GM20000 (cell line): Measurements from ENCODE around the gene RDH12.

Experiments
- DNase-seq: peaks from one replicate; pipeline ENCODE4 v3.0.0; 2012; ENCODE audit warnings: low spot score
- CTCF ChIP-seq: IDR thresholded peaks from 2 replicates; pipeline ENCODE4 v1.5.1; 2012; ENCODE audit warnings: mild to moderate bottlenecking, control low read depth; ENCODE audit errors: extremely low read depth, missing control alignments

RDH12 gene

GRCh38 chr14:67674139-67674479 is 27.6 kb upstream of the RDH12 start:
- DNase-seq = peak; percentile 67
- no peak for TF ChIP-seq CTCF

- peak; percentile 90 for DNase-seq
- TF ChIP-seq CTCF = no peak
Observed at GRCh38 chr14:67674480-67675218, 27.0 kb upstream of the RDH12 start, which contains the start of gene VTI1B. TSS of gene VTI1B (minus strand) at chr14:67674632. CDS start at chr14:67674489, 143 bp downstream.

GRCh38 chr14:67675219-67675582 is 26.5 kb upstream of the RDH12 start:
- TF ChIP-seq CTCF = no peak
- DNase-seq = no peak

- TF ChIP-seq CTCF = no peak
Observed at GRCh38 chr14:67679006-67679405, 22.7 kb upstream of the RDH12 start.

GRCh38 chr14:67680121-67680602 is 21.5 kb upstream of the RDH12 start:
- TF ChIP-seq CTCF = no peak
- DNase-seq = peak; percentile 84

More at GRCh38 chr14:67679006-67679405, 22.7 kb upstream of the RDH12 start:
- DNase-seq = no peak

- no peak for DNase-seq
- TF ChIP-seq CTCF = no peak
Observed at GRCh38 chr14:67680941-67681340, 20.7 kb upstream of the RDH12 start.

GRCh38 chr14:67683842-67684241 is 17.8 kb upstream of the RDH12 start:
- no peak for TF ChIP-seq CTCF
- DNase-seq = no peak
